Measurements from ENCODE around the gene TSSK2. TPM values are rescaled to one million over a fixed set of nuclear protein-coding genes. Genes with fewer than 3 reads are reported as not detected.

Gene TSSK2
- total and polyA plus RNA-seq, 2 donors (not counting 3 experiments of a cell fraction or from before 2014, with no cell fraction given) = not detected

DNA sequence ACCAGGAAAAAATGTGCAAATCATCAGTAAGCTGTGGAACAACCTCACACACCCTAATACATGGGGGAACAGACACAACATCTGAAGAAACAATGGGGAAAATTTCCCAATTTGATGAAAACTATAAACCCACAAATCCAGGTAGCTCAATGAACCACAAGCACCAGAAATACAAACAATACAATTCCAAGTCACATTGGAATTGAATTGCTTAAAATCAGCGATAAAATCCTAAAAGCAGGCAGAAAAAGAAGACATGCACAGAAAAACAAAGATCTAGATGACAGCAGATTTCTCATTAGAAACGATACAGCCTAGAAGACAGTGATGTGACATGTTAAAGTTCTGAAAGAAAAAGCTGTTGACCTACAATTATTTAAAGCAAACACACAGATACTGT is 40.9 kb upstream of the TSSK2 start:
- H2AFZ ChIP-seq (ENCODE audit: low read depth, low read length) = no peak overlapping the region
- no peak overlapping the region for H3K27ac ChIP-seq (ENCODE audit: insufficient read depth, low read depth, low read length)
- no peak for TF ChIP-seq POLR2AphosphoS5 (IDR thresholded peaks at IDR 0.05; ENCODE audit: insufficient read depth, low read depth, low read length)
- TF ChIP-seq, protein P1, sequence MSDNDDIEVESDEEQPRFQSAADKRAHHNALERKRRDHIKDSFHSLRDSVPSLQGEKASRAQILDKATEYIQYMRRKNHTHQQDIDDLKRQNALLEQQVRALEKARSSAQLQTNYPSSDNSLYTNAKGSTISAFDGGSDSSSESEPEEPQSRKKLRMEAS (IDR thresholded peaks at IDR 0.05; ENCODE audit: insufficient read depth, insufficient read length) = no peak
- TF ChIP-seq MYC (IDR thresholded peaks at IDR 0.05; ENCODE audit: low read depth, low read length) = no peak
- TF ChIP-seq, protein P2, sequence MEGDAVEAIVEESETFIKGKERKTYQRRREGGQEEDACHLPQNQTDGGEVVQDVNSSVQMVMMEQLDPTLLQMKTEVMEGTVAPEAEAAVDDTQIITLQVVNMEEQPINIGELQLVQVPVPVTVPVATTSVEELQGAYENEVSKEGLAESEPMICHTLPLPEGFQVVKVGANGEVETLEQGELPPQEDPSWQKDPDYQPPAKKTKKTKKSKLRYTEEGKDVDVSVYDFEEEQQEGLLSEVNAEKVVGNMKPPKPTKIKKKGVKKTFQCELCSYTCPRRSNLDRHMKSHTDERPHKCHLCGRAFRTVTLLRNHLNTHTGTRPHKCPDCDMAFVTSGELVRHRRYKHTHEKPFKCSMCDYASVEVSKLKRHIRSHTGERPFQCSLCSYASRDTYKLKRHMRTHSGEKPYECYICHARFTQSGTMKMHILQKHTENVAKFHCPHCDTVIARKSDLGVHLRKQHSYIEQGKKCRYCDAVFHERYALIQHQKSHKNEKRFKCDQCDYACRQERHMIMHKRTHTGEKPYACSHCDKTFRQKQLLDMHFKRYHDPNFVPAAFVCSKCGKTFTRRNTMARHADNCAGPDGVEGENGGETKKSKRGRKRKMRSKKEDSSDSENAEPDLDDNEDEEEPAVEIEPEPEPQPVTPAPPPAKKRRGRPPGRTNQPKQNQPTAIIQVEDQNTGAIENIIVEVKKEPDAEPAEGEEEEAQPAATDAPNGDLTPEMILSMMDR (IDR thresholded peaks at IDR 0.05; ENCODE audit: extremely low read depth in 1 of 2, insufficient read depth in 1 of 2, low read depth in 1 of 2, low read length in 2 of 2) = no peak
- no peak for TF ChIP-seq JUN (IDR thresholded peaks at IDR 0.05; ENCODE audit: borderline replicate concordance, insufficient read depth, insufficient read length, low read depth)
- TF ChIP-seq GATA2 (IDR thresholded peaks at IDR 0.05; ENCODE audit: insufficient read depth, insufficient read length, low read depth, low read length) = no peak
- TF ChIP-seq FOS (IDR thresholded peaks at IDR 0.05; ENCODE audit: borderline replicate concordance, insufficient read depth, low read length) = no peak
- TF ChIP-seq EZH2 (IDR thresholded peaks at IDR 0.05; ENCODE audit: borderline replicate concordance, low read depth, low read length, severe bottlenecking) = no peak
- TF ChIP-seq POLR2A (IDR thresholded peaks at IDR 0.05; ENCODE audit: low read depth, low read length) = no peak
- FAIRE-seq (no peak), DNase-seq (ENCODE audit: low read depth, low spot score) (no peak)
- POLR2A ChIA-PET = no interaction called here
- no peak overlapping the region for H3K4me2 ChIP-seq (ENCODE audit: insufficient read depth, low read length)
- CTCF ChIA-PET = interaction anchor here (0.8 kb wide), 1 partner anchor 28 kb away, joined by 3 read pairs; no protein-coding TSS in a partner anchor
- dilution Hi-C loops (cut with MboI; ENCODE audit: extremely low pct_ligation_motif_present, low sequenced_read_pairs) (no loop called here), intact Hi-C loops (cut with micrococcal nuclease) (no loop called here)
- H3K9me1 ChIP-seq (replicated peaks; ENCODE audit: control insufficient read depth, extremely low read depth, insufficient read depth, low read length) = no peaks in the 10 kb centered on the region
- H4K20me1 ChIP-seq (replicated peaks; ENCODE audit: control insufficient read depth, extremely low read depth, insufficient read depth, low read length) = no peaks in the 10 kb centered on the region
- H3K9me3 ChIP-seq (replicated peaks; ENCODE audit: control insufficient read depth, insufficient read depth, low read length) = no peaks in the 10 kb centered on the region
- peaks cover 15% of the 10 kb centered on the region for H3K4me1 ChIP-seq (ENCODE audit: control insufficient read depth, extremely low read depth, insufficient read depth, low read length)
- peaks cover 0 to 5% of the 10 kb centered on the region in 2 experiments for H3K36me3 ChIP-seq (ENCODE audit: control insufficient read depth in 2 of 2, extremely low read depth in 1 of 2, insufficient read depth in 2 of 2, low read length in 2 of 2)
- no TSS peak for BruUV-seq (replicated peaks)
- no peak overlapping the region for H3K4me3 ChIP-seq (replicated peaks in 1 of 3; ENCODE audit: insufficient read depth in 1 of 3, low read depth in 1 of 3, low read length in 3 of 3)
- H3K9ac ChIP-seq (replicated peaks; ENCODE audit: extremely low read depth, insufficient read depth, low read length) = no peak overlapping the region
- H3K79me2 ChIP-seq (ENCODE audit: control insufficient read depth, insufficient read depth, low read length) = no peaks in the 10 kb centered on the region
- H3K27me3 ChIP-seq (ENCODE audit: control insufficient read depth in 2 of 2, insufficient read depth in 2 of 2, low read length in 2 of 2) = no peaks in the 10 kb centered on the region
